Measurements from ENCODE around the gene C1orf53. TPM values are rescaled to one million over a fixed set of nuclear protein-coding genes. Genes with fewer than 3 reads are reported as not detected.

The C1orf53 gene
- total and polyA plus RNA-seq, 2 donors (not counting 1 experiment from before 2014, with no cell fraction given): 0.24 TPM; not detected in 1

GRCh38 chr1:197920414-197921117, 18.1 kb downstream of the C1orf53 start:
- CTCF ChIA-PET: interaction anchor here (1.1 to 2.7 kb wide), 5 partner anchors 13 to 399 kb away, joined by 3 to 6 read pairs (median 4); no protein-coding TSS in a partner anchor
- no peak overlapping the region for H3K27ac ChIP-seq (ENCODE audit: low read length in 2 of 2)
- H4K20me1 ChIP-seq (ENCODE audit: control insufficient read depth, insufficient read depth, low read length, poor library complexity, severe bottlenecking): no peaks in the 10 kb centered on the region
- POLR2A ChIA-PET: no interaction called here
- intact Hi-C loops (cut with micrococcal nuclease): loop anchor here (5.0 kb wide), 1 partner anchor 53 kb away; no protein-coding TSS in a partner anchor
- TF ChIP-seq, protein P1, sequence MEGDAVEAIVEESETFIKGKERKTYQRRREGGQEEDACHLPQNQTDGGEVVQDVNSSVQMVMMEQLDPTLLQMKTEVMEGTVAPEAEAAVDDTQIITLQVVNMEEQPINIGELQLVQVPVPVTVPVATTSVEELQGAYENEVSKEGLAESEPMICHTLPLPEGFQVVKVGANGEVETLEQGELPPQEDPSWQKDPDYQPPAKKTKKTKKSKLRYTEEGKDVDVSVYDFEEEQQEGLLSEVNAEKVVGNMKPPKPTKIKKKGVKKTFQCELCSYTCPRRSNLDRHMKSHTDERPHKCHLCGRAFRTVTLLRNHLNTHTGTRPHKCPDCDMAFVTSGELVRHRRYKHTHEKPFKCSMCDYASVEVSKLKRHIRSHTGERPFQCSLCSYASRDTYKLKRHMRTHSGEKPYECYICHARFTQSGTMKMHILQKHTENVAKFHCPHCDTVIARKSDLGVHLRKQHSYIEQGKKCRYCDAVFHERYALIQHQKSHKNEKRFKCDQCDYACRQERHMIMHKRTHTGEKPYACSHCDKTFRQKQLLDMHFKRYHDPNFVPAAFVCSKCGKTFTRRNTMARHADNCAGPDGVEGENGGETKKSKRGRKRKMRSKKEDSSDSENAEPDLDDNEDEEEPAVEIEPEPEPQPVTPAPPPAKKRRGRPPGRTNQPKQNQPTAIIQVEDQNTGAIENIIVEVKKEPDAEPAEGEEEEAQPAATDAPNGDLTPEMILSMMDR (IDR thresholded peaks at IDR 0.05): no peak
- TF ChIP-seq EZH2 (IDR thresholded peaks at IDR 0.05; ENCODE audit: borderline replicate concordance, insufficient read depth, low read depth, low read length, poor library complexity, severe bottlenecking): no peak
- no peak overlapping the region for H2AFZ ChIP-seq (ENCODE audit: insufficient read depth, low read depth, low read length, poor library complexity, severe bottlenecking)
- Mint-ChIP-seq H3K27me3 (peaks cover 84% of the 10 kb centered on the region), H3K9me3 (ENCODE audit: insufficient read depth) (no peaks in the 10 kb centered on the region), H3K27ac (peak overlapping the region; percentile 57), H3K4me3 (peak overlapping the region; percentile 65), H3K4me1 (peaks cover 53% of the 10 kb centered on the region)
- peaks cover 0 to 80% (median 74%) of the 10 kb centered on the region in 4 experiments for H3K27me3 ChIP-seq (replicated peaks in 1 of 4; ENCODE audit: control extremely low read depth in 1 of 4, control insufficient read depth in 3 of 4, insufficient read depth in 4 of 4, low read length in 3 of 4)
- H3K9me3 ChIP-seq (ENCODE audit: control extremely low read depth in 1 of 3, control insufficient read depth in 2 of 3, insufficient read depth in 1 of 3, low read length in 2 of 3): peaks cover 0 to 46% (median 2%) of the 10 kb centered on the region in 3 donors
- H3K36me3 ChIP-seq (replicated peaks in 1 of 2; ENCODE audit: control extremely low read depth in 1 of 2, control insufficient read depth in 1 of 2, extremely low read depth in 1 of 2, insufficient read depth in 2 of 2, low read length in 1 of 2): no peaks in the 10 kb centered on the region
- ATAC-seq (ENCODE audit: low read depth) (no peak), DNase-seq (peak; percentile 51)
- H3K4me2 ChIP-seq (replicated peaks; ENCODE audit: low read depth, low read length, poor library complexity, severe bottlenecking): peak overlapping the region; percentile 80
- peaks cover 60 to 61% of the 10 kb centered on the region in 2 donors for H3K4me1 ChIP-seq (ENCODE audit: control insufficient read depth in 2 of 2, insufficient read depth in 2 of 2, low read length in 2 of 2)
- no peak overlapping the region for H3K4me3 ChIP-seq (ENCODE audit: control extremely low read depth in 1 of 5, extremely low read depth in 1 of 5, insufficient read depth in 1 of 5, low read depth in 2 of 5, low read length in 4 of 5)
- WGBS (ENCODE audit: insufficient coverage): 14% methylated on average over 9 of the region's 19 CpGs
- no peaks in the 10 kb centered on the region for H3K79me2 ChIP-seq (ENCODE audit: control insufficient read depth, insufficient read depth, low read length)
- H3K9ac ChIP-seq (ENCODE audit: low read length): no peak overlapping the region

Measured in B cell (primary cell).